ENCODE data around the gene ICA1. TPM values are rescaled to one million over a fixed set of nuclear protein-coding genes. Genes with fewer than 3 reads are reported as not detected.

The ICA1 gene
- polyA plus RNA-seq, 1 donor (not counting 4 experiments of a cell fraction or from before 2014, with no cell fraction given): 1.9 TPM

DNA sequence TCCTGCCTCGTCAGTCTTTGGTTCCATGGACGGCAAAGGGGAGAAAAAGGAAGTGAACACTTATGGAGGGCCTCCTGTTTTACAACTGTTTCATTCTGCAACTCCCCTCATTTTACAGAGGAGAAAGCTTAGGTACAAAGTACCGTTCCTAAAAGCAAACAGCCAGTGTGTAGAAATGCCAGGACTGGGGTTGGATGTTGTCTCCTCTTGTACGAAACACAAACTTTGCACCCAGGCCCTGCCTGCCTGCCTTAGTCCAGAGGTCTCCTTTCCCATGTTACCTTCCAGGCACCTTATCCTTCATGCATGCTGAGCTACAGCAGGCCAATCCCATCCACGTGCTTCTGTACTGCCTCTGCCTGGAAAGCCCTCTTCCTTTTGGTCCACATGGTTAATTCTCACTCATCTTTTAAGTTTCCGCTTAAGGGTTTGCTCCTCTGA is 86.0 kb downstream of the ICA1 start:
- Histone ChIP-seq H3K9me3 (ENCODE audit: control insufficient read depth, low read depth, low read length) (no peaks in the 10 kb centered on the region), H4K20me1 (ENCODE audit: control insufficient read depth, extremely low read depth, insufficient read depth, low read length) (no peaks in the 10 kb centered on the region), H3K4me1 (ENCODE audit: control insufficient read depth, extremely low read depth, insufficient read depth, low read length) (no peaks in the 10 kb centered on the region), H3K9me1 (ENCODE audit: control insufficient read depth, extremely low read depth, insufficient read depth, low read length) (no peaks in the 10 kb centered on the region), H3K27me3 (ENCODE audit: control insufficient read depth, extremely low read depth, insufficient read depth, low read length) (no peaks in the 10 kb centered on the region), H3K4me2 (ENCODE audit: control insufficient read depth, extremely low read depth, insufficient read depth, low read depth, low read length) (no peak overlapping the region), H3K4me3 (ENCODE audit: control insufficient read depth in 2 of 3, extremely low read depth in 1 of 3, insufficient read depth in 2 of 3, low read depth in 1 of 3, low read length in 3 of 3) (no peak overlapping the region), H3K9ac (ENCODE audit: control insufficient read depth, extremely low read depth, insufficient read depth, low read length) (no peak overlapping the region), H3K79me2 (ENCODE audit: control insufficient read depth, insufficient read depth, low read length) (no peaks in the 10 kb centered on the region), H2AFZ (ENCODE audit: control insufficient read depth, low read length) (no peak overlapping the region), H3K36me3 (ENCODE audit: control insufficient read depth in 2 of 2, extremely low read depth in 1 of 2, insufficient read depth in 2 of 2, low read length in 2 of 2) (no peaks in the 10 kb centered on the region), H3K27ac (ENCODE audit: control insufficient read depth, insufficient read depth, low read length) (no peak overlapping the region)
- dilution Hi-C loops (cut with MboI; ENCODE audit: extremely low pct_ligation_motif_present, low sequenced_read_pairs): no loop called here
- FAIRE-seq: no peak
- no peak for DNase-seq (ENCODE audit: low read depth, low spot score)
- no peak for TF ChIP-seq EZH2 (IDR thresholded peaks at IDR 0.05; ENCODE audit: low read length)
- TF ChIP-seq, protein P1, sequence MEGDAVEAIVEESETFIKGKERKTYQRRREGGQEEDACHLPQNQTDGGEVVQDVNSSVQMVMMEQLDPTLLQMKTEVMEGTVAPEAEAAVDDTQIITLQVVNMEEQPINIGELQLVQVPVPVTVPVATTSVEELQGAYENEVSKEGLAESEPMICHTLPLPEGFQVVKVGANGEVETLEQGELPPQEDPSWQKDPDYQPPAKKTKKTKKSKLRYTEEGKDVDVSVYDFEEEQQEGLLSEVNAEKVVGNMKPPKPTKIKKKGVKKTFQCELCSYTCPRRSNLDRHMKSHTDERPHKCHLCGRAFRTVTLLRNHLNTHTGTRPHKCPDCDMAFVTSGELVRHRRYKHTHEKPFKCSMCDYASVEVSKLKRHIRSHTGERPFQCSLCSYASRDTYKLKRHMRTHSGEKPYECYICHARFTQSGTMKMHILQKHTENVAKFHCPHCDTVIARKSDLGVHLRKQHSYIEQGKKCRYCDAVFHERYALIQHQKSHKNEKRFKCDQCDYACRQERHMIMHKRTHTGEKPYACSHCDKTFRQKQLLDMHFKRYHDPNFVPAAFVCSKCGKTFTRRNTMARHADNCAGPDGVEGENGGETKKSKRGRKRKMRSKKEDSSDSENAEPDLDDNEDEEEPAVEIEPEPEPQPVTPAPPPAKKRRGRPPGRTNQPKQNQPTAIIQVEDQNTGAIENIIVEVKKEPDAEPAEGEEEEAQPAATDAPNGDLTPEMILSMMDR (optimal IDR thresholded peaks at IDR 0.05 in 1 of 3, IDR thresholded peaks at IDR 0.05 in 1 of 3, conservative IDR thresholded peaks at IDR 0.05 in 1 of 3; ENCODE audit: extremely low read depth in 1 of 3, insufficient read depth in 2 of 3, low read length in 3 of 3): no peak

- DNase-seq (ENCODE audit: low read depth, low spot score) (no peak), FAIRE-seq (no peak)
- H3K27me3 ChIP-seq (ENCODE audit: control insufficient read depth, extremely low read depth, insufficient read depth, low read length): no peaks in the 10 kb centered on the region
- H3K9ac ChIP-seq (ENCODE audit: control insufficient read depth, extremely low read depth, insufficient read depth, low read length): no peak overlapping the region
- dilution Hi-C loops (cut with MboI; ENCODE audit: extremely low pct_ligation_motif_present, low sequenced_read_pairs): no loop called here
- H3K9me1 ChIP-seq (ENCODE audit: control insufficient read depth, extremely low read depth, insufficient read depth, low read length): no peaks in the 10 kb centered on the region
- no peaks in the 10 kb centered on the region for H4K20me1 ChIP-seq (ENCODE audit: control insufficient read depth, extremely low read depth, insufficient read depth, low read length)
- H3K79me2 ChIP-seq (ENCODE audit: control insufficient read depth, insufficient read depth, low read length): no peaks in the 10 kb centered on the region
- no peaks in the 10 kb centered on the region for H3K9me3 ChIP-seq (ENCODE audit: control insufficient read depth, low read depth, low read length)
- H3K27ac ChIP-seq (ENCODE audit: control insufficient read depth, insufficient read depth, low read length): no peak overlapping the region
- no peaks in the 10 kb centered on the region for H3K4me1 ChIP-seq (ENCODE audit: control insufficient read depth, extremely low read depth, insufficient read depth, low read length)
- H3K4me3 ChIP-seq (ENCODE audit: control insufficient read depth in 2 of 3, extremely low read depth in 1 of 3, insufficient read depth in 2 of 3, low read depth in 1 of 3, low read length in 3 of 3): no peak overlapping the region
- no peak overlapping the region for H2AFZ ChIP-seq (ENCODE audit: control insufficient read depth, low read length)
- no peak overlapping the region for H3K4me2 ChIP-seq (ENCODE audit: control insufficient read depth, extremely low read depth, insufficient read depth, low read depth, low read length)
- TF ChIP-seq, protein P1 (optimal IDR thresholded peaks at IDR 0.05 in 1 of 3, IDR thresholded peaks at IDR 0.05 in 1 of 3, conservative IDR thresholded peaks at IDR 0.05 in 1 of 3; ENCODE audit: extremely low read depth in 1 of 3, insufficient read depth in 2 of 3, low read length in 3 of 3): no peak
- TF ChIP-seq EZH2 (IDR thresholded peaks at IDR 0.05; ENCODE audit: low read length): no peak
- no peaks in the 10 kb centered on the region for H3K36me3 ChIP-seq (ENCODE audit: control insufficient read depth in 2 of 2, extremely low read depth in 1 of 2, insufficient read depth in 2 of 2, low read length in 2 of 2)
Observed at GRCh38 chr7:8172372-8173354, 89.3 kb downstream of the ICA1 start.

All from keratinocyte (primary cell).